ENCODE results near the gene ATP9B.

ATP9B gene

GRCh38 chr18:79068937-79069716 lies at the start of gene ATP9B:
Gene ATP9B (plus strand): TSS chr18:79069394. CDS start chr18:79069411, 17 bp downstream.
- peak; percentile 84 to 91 for DNase-seq

- DNase-seq: no peak
These were observed 49.3 kb upstream of the ATP9B start for GRCh38 chr18:79019881-79020280.

- DNase-seq: no peak
These were observed 46.6 kb upstream of the ATP9B start for GRCh38 chr18:79022603-79023002.

GRCh38 chr18:79026491-79026890 lies 42.7 kb upstream of the ATP9B start:
- DNase-seq: no peak

GRCh38 chr18:79030680-79031079 lies 38.5 kb upstream of the ATP9B start:
- no peak for DNase-seq

GRCh38 chr18:79042276-79042675 lies 26.9 kb upstream of the ATP9B start:
- no peak for DNase-seq

GRCh38 chr18:79043288-79043687 lies 25.9 kb upstream of the ATP9B start:
- no peak for DNase-seq

GRCh38 chr18:79046522-79046921 lies 22.7 kb upstream of the ATP9B start:
- DNase-seq: no peak

GRCh38 chr18:79047556-79048244 lies 21.5 kb upstream of the ATP9B start:
- no peak for DNase-seq

- DNase-seq: no peak
These were observed 21.0 kb upstream of the ATP9B start for GRCh38 chr18:79048245-79048632.

- DNase-seq: no peak
These were observed 19.7 kb upstream of the ATP9B start for GRCh38 chr18:79049506-79049905.

GRCh38 chr18:79050005-79050404 lies 19.2 kb upstream of the ATP9B start:
- DNase-seq: no peak

GRCh38 chr18:79056827-79057367 lies 12.3 kb upstream of the ATP9B start:
- no peak for DNase-seq

GRCh38 chr18:79058007-79058406 lies 11.2 kb upstream of the ATP9B start:
- no peak for DNase-seq

GRCh38 chr18:79062806-79063205 lies 6.4 kb upstream of the ATP9B start:
- DNase-seq: no peak

GRCh38 chr18:79064228-79064627 lies 5.0 kb upstream of the ATP9B start:
- peak; percentile 87 to 98 for DNase-seq

- DNase-seq: no peak
These were observed 3.4 kb upstream of the ATP9B start for GRCh38 chr18:79065802-79066201.

- DNase-seq: no peak
These were observed 1.6 kb upstream of the ATP9B start for GRCh38 chr18:79067611-79068010.

GRCh38 chr18:79068341-79068936 lies 755 bp upstream of the ATP9B start:
- no peak for DNase-seq

- DNase-seq: peak in 1 of 2 experiments; percentile 18
These were observed 540 bp downstream of the ATP9B start for GRCh38 chr18:79069717-79070151.

GRCh38 chr18:79070486-79070885 lies 1.3 kb downstream of the ATP9B start:
- DNase-seq: peak in 1 of 2 experiments; percentile 3

- DNase-seq: no peak
These were observed 1.8 kb downstream of the ATP9B start for GRCh38 chr18:79071037-79071436.

GRCh38 chr18:79071503-79072210 lies 2.5 kb downstream of the ATP9B start:
- DNase-seq: peak; percentile 15 to 78
